ENCODE results near the gene STK40. TPM values are rescaled to one million over a fixed set of nuclear protein-coding genes. Genes with fewer than 3 reads are reported as not detected.

STK40 gene
- total RNA-seq, 2 donors from 2014 or later: 30.8 to 111 TPM

- H3K4me1 ChIP-seq (replicated peaks): peaks cover 9% of the 10 kb centered on the region
- intact Hi-C loops (cut with DNase I): loop anchor here (1.0 to 5.0 kb wide), 2 partner anchors 7 to 233 kb away; partner anchors contain the start of genes LSM10 and MAP7D1
- no peak for DNase-seq (ENCODE audit: low spot score)
These were observed 4.3 kb upstream of the STK40 start for GRCh38 chr1:36389999-36390398.

GRCh38 chr1:36389261-36389660 is 3.5 kb upstream of the STK40 start:
- Histone ChIP-seq H3K27ac (no peak overlapping the region), H3K27me3 (replicated peaks; ENCODE audit: insufficient read depth) (no peaks in the 10 kb centered on the region), H3K4me3 (no peak overlapping the region), H3K36me3 (peaks cover 8 to 15% of the 10 kb centered on the region in 2 donors), H3K9me3 (no peaks in the 10 kb centered on the region), H3K4me1 (replicated peaks) (peaks cover 12% of the 10 kb centered on the region)
- intact Hi-C loops (cut with DNase I): loop anchor here (1.0 to 5.0 kb wide), 2 partner anchors 8 to 232 kb away; partner anchors contain the start of genes LSM10 and MAP7D1
- WGBS: 83% methylated on average over 2 of the region's 2 CpGs
- TF ChIP-seq POLR2A (IDR thresholded peaks at IDR 0.05): no peak
- TF ChIP-seq POLR2AphosphoS5 (IDR thresholded peaks at IDR 0.05): no peak
- no peak for TF ChIP-seq CTCF (IDR thresholded peaks at IDR 0.05)
- DNase-seq (ENCODE audit: low spot score): no peak

More at GRCh38 chr1:36389999-36390398, 4.3 kb upstream of the STK40 start:
- H3K9me3 ChIP-seq: no peaks in the 10 kb centered on the region
- H3K36me3 ChIP-seq: peaks cover 8 to 15% of the 10 kb centered on the region in 2 donors
- 97% methylated on average over 1 of the region's 1 CpG for WGBS
- no peak overlapping the region for H3K4me3 ChIP-seq
- no peak overlapping the region for H3K27ac ChIP-seq
- TF ChIP-seq POLR2AphosphoS5 (IDR thresholded peaks at IDR 0.05): no peak
- no peak for TF ChIP-seq CTCF (IDR thresholded peaks at IDR 0.05)
- no peak for TF ChIP-seq POLR2A (IDR thresholded peaks at IDR 0.05)
- no peaks in the 10 kb centered on the region for H3K27me3 ChIP-seq (replicated peaks; ENCODE audit: insufficient read depth)

- no peak for DNase-seq (ENCODE audit: low spot score)
- WGBS: 56% methylated on average over 10 of the region's 10 CpGs
- Histone ChIP-seq H3K4me3 (no peak overlapping the region), H3K27ac (peak overlapping the region; percentile 98 to 99), H3K9me3 (no peaks in the 10 kb centered on the region), H3K4me1 (replicated peaks) (peaks cover 19% of the 10 kb centered on the region), H3K36me3 (no peaks in the 10 kb centered on the region), H3K27me3 (replicated peaks; ENCODE audit: insufficient read depth) (no peaks in the 10 kb centered on the region)
- intact Hi-C loops (cut with DNase I): loop anchor here (5.0 kb wide), 1 partner anchor 230 kb away; the partner anchor contains the start of gene MAP7D1
- TF ChIP-seq POLR2AphosphoS5 (IDR thresholded peaks at IDR 0.05) (no peak), CTCF (IDR thresholded peaks at IDR 0.05) (no peak), POLR2A (IDR thresholded peaks at IDR 0.05) (no peak)
These were observed 1.6 kb upstream of the STK40 start for GRCh38 chr1:36387141-36387949.

GRCh38 chr1:36386265-36387140 is 779 bp upstream of the STK40 start:
- TF ChIP-seq POLR2A (IDR thresholded peaks at IDR 0.05) (peak; percentile 88), POLR2AphosphoS5 (IDR thresholded peaks at IDR 0.05) (peak; percentile 99), CTCF (IDR thresholded peaks at IDR 0.05) (peak in 2 of 4 experiments; percentile 1 to 10)
- Histone ChIP-seq H3K4me3 (peak overlapping the region; percentile 81 to 96), H3K27ac (peak overlapping the region; percentile 98 to 99), H3K27me3 (replicated peaks; ENCODE audit: insufficient read depth) (no peaks in the 10 kb centered on the region), H3K9me3 (no peaks in the 10 kb centered on the region), H3K36me3 (no peaks in the 10 kb centered on the region), H3K4me1 (replicated peaks) (peaks cover 19% of the 10 kb centered on the region)
- WGBS: 1% methylated on average over 14 of the region's 14 CpGs
- intact Hi-C loops (cut with DNase I): loop anchor here (5.0 kb wide), 1 partner anchor 229 kb away; the partner anchor contains the start of gene MAP7D1
- DNase-seq (ENCODE audit: low spot score): peak; percentile 96
